ENCODE measurements around the gene AGPAT2. TPM values are rescaled to one million over a fixed set of nuclear protein-coding genes. Genes with fewer than 3 reads are reported as not detected.

The AGPAT2 gene
- total and polyA plus RNA-seq, 2 experiments from 2014 or later: 31.8 to 44.7 TPM

DNA sequence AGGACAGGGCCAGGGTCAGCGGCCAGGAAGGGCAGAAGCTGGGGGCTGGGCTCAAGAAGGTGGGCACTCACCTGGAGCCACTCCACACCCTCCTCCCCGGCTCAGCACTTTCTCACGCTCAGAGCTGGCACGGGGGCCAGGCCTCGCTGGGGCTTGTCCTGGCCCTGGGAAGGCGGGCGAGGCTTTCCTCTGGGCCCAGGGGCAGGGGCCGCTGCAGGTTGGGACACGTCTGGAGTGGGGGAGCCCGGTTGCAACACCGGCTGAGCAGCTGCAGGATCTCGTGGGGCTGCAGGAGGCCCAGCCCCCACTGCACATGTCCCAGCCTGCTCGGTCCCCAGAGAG is 63.4 kb downstream of the AGPAT2 start (continued):
- TF ChIP-seq, protein P1, sequence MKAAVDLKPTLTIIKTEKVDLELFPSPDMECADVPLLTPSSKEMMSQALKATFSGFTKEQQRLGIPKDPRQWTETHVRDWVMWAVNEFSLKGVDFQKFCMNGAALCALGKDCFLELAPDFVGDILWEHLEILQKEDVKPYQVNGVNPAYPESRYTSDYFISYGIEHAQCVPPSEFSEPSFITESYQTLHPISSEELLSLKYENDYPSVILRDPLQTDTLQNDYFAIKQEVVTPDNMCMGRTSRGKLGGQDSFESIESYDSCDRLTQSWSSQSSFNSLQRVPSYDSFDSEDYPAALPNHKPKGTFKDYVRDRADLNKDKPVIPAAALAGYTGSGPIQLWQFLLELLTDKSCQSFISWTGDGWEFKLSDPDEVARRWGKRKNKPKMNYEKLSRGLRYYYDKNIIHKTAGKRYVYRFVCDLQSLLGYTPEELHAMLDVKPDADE (IDR thresholded peaks at IDR 0.05): no peak
- TF ChIP-seq, protein P2, sequence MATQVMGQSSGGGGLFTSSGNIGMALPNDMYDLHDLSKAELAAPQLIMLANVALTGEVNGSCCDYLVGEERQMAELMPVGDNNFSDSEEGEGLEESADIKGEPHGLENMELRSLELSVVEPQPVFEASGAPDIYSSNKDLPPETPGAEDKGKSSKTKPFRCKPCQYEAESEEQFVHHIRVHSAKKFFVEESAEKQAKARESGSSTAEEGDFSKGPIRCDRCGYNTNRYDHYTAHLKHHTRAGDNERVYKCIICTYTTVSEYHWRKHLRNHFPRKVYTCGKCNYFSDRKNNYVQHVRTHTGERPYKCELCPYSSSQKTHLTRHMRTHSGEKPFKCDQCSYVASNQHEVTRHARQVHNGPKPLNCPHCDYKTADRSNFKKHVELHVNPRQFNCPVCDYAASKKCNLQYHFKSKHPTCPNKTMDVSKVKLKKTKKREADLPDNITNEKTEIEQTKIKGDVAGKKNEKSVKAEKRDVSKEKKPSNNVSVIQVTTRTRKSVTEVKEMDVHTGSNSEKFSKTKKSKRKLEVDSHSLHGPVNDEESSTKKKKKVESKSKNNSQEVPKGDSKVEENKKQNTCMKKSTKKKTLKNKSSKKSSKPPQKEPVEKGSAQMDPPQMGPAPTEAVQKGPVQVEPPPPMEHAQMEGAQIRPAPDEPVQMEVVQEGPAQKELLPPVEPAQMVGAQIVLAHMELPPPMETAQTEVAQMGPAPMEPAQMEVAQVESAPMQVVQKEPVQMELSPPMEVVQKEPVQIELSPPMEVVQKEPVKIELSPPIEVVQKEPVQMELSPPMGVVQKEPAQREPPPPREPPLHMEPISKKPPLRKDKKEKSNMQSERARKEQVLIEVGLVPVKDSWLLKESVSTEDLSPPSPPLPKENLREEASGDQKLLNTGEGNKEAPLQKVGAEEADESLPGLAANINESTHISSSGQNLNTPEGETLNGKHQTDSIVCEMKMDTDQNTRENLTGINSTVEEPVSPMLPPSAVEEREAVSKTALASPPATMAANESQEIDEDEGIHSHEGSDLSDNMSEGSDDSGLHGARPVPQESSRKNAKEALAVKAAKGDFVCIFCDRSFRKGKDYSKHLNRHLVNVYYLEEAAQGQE (IDR thresholded peaks at IDR 0.05; ENCODE audit: unreplicated experiment): no peak
- TF ChIP-seq CTCF (conservative IDR thresholded peaks at IDR 0.05; ENCODE audit: low read depth in 2 of 2) (no peak), ZNF331 (CRISPR knock-in tag; IDR thresholded peaks at IDR 0.05; ENCODE audit: low read depth) (no peak)

MicroRNAs encoded within 50 kb of the gene (microRNA counts, 767-probe panel; counts per million panel counts)
- microRNA hsa-miR-126-3p: 7,818 counts per million, percentile 47 among the panel's probes with 10 or more counts

Small RNA genes within 50 kb of the gene (microRNA-seq; reads per million reads assigned to microRNA genes)
- 335 reads per million, percentile 79 among the genes with 10 or more reads in this experiment for gene MIR126

Small RNA genes within 50 kb of the gene (small RNA-seq; reads per million reads assigned to genes)
- gene MIR126 (ENCODE audit: low replicate concordance): 14.7 reads per million, percentile 97 among the genes with 10 or more reads in this experiment

Other genes with a start within 250 kb of the AGPAT2 start
- gene INPP5E, start 247.6 kb downstream of the AGPAT2 start, total RNA-seq (2014; rRNA removed; shearing (Covaris generic)): 10.9 and 13.4 TPM in 2 replicates
- gene INPP5E, start 247.6 kb downstream of the AGPAT2 start, polyA plus RNA-seq (2016; fragmentation: Nextera tagmentation; extraction: Ambion mirVana): 5.8 TPM in 2 replicates
- 54.3 and 59.2 TPM in 2 replicates for gene SEC16A, start 204.4 kb downstream of the AGPAT2 start, total RNA-seq (2014; rRNA removed; shearing (Covaris generic))
- 34.0 and 35.7 TPM in 2 replicates for gene SEC16A, start 204.4 kb downstream of the AGPAT2 start, polyA plus RNA-seq (2016; fragmentation: Nextera tagmentation; extraction: Ambion mirVana)
- 78.7 and 97.2 TPM in 2 replicates for gene NOTCH1, start 141.4 kb downstream of the AGPAT2 start, total RNA-seq (2014; rRNA removed; shearing (Covaris generic))
- gene NOTCH1, start 141.4 kb downstream of the AGPAT2 start, polyA plus RNA-seq (2016; fragmentation: Nextera tagmentation; extraction: Ambion mirVana): 9.9 and 10.3 TPM in 2 replicates
- gene EGFL7, start 24.5 kb downstream of the AGPAT2 start, total RNA-seq (2014; rRNA removed; shearing (Covaris generic)): 56.1 and 60.8 TPM in 2 replicates
- 38.2 and 44.4 TPM in 2 replicates for gene EGFL7, start 24.5 kb downstream of the AGPAT2 start, polyA plus RNA-seq (2016; fragmentation: Nextera tagmentation; extraction: Ambion mirVana)
- 47.2 and 60.0 TPM in 2 replicates for gene DIPK1B, start 25.1 kb upstream of the AGPAT2 start, total RNA-seq (2014; rRNA removed; shearing (Covaris generic))
- gene DIPK1B, start 25.1 kb upstream of the AGPAT2 start, polyA plus RNA-seq (2016; fragmentation: Nextera tagmentation; extraction: Ambion mirVana): 18.7 and 24.2 TPM in 2 replicates
- gene LCN10, start 55.5 kb upstream of the AGPAT2 start, total RNA-seq (2014; rRNA removed; shearing (Covaris generic)): 0.45 and 9.8 TPM in 2 replicates
- gene LCN10, start 55.5 kb upstream of the AGPAT2 start, polyA plus RNA-seq (2016; fragmentation: Nextera tagmentation; extraction: Ambion mirVana): 0.43 and 0.74 TPM in 2 replicates
- gene LCN6, start 61.1 kb upstream of the AGPAT2 start, total RNA-seq (2014; rRNA removed; shearing (Covaris generic)): not detected in 2 replicates
- not detected in 2 replicates for gene LCN6, start 61.1 kb upstream of the AGPAT2 start, polyA plus RNA-seq (2016; fragmentation: Nextera tagmentation; extraction: Ambion mirVana)
- gene LCN8, start 70.8 kb upstream of the AGPAT2 start, total RNA-seq (2014; rRNA removed; shearing (Covaris generic)): not detected in 2 replicates
- not detected in 2 replicates for gene LCN8, start 70.8 kb upstream of the AGPAT2 start, polyA plus RNA-seq (2016; fragmentation: Nextera tagmentation; extraction: Ambion mirVana)
- 0.54 and 0.90 TPM in 2 replicates for gene LCN15, start 77.1 kb upstream of the AGPAT2 start, total RNA-seq (2014; rRNA removed; shearing (Covaris generic))
- 0.76 and 1.2 TPM in 2 replicates for gene LCN15, start 77.1 kb upstream of the AGPAT2 start, polyA plus RNA-seq (2016; fragmentation: Nextera tagmentation; extraction: Ambion mirVana)
- 57.0 and 71.4 TPM in 2 replicates for gene TMEM141, start 103.9 kb upstream of the AGPAT2 start, total RNA-seq (2014; rRNA removed; shearing (Covaris generic))
- gene TMEM141, start 103.9 kb upstream of the AGPAT2 start, polyA plus RNA-seq (2016; fragmentation: Nextera tagmentation; extraction: Ambion mirVana): 90.0 and 90.5 TPM in 2 replicates
- 1.1 and 2.9 TPM in 2 replicates for gene CCDC183, start 108.9 kb upstream of the AGPAT2 start, total RNA-seq (2014; rRNA removed; shearing (Covaris generic))
- gene CCDC183, start 108.9 kb upstream of the AGPAT2 start, polyA plus RNA-seq (2016; fragmentation: Nextera tagmentation; extraction: Ambion mirVana): 1.2 and 1.6 TPM in 2 replicates
- gene RABL6, start 120.5 kb upstream of the AGPAT2 start, total RNA-seq (2014; rRNA removed; shearing (Covaris generic)): 117 and 127 TPM in 2 replicates
- gene RABL6, start 120.5 kb upstream of the AGPAT2 start, polyA plus RNA-seq (2016; fragmentation: Nextera tagmentation; extraction: Ambion mirVana): 59.1 and 66.7 TPM in 2 replicates
- 0.12 and 0.49 TPM in 2 replicates for gene AJM1, start 155.0 kb upstream of the AGPAT2 start, total RNA-seq (2014; rRNA removed; shearing (Covaris generic))
- gene AJM1, start 155.0 kb upstream of the AGPAT2 start, polyA plus RNA-seq (2016; fragmentation: Nextera tagmentation; extraction: Ambion mirVana): 0.28 and 0.36 TPM in 2 replicates
- gene PHPT1, start 162.0 kb upstream of the AGPAT2 start, total RNA-seq (2014; rRNA removed; shearing (Covaris generic)): 67.1 and 86.2 TPM in 2 replicates
- 437 and 509 TPM in 2 replicates for gene PHPT1, start 162.0 kb upstream of the AGPAT2 start, polyA plus RNA-seq (2016; fragmentation: Nextera tagmentation; extraction: Ambion mirVana)
- 4.1 and 6.8 TPM in 2 replicates for gene MAMDC4, start 164.9 kb upstream of the AGPAT2 start, total RNA-seq (2014; rRNA removed; shearing (Covaris generic))
- gene MAMDC4, start 164.9 kb upstream of the AGPAT2 start, polyA plus RNA-seq (2016; fragmentation: Nextera tagmentation; extraction: Ambion mirVana): 1.7 and 2.7 TPM in 2 replicates
- gene EDF1, start 178.9 kb upstream of the AGPAT2 start, total RNA-seq (2014; rRNA removed; shearing (Covaris generic)): 273 and 326 TPM in 2 replicates
- 793 and 860 TPM in 2 replicates for gene EDF1, start 178.9 kb upstream of the AGPAT2 start, polyA plus RNA-seq (2016; fragmentation: Nextera tagmentation; extraction: Ambion mirVana)
- 31.5 and 39.9 TPM in 2 replicates for gene TRAF2, start 199.1 kb upstream of the AGPAT2 start, total RNA-seq (2014; rRNA removed; shearing (Covaris generic))
- gene TRAF2, start 199.1 kb upstream of the AGPAT2 start, polyA plus RNA-seq (2016; fragmentation: Nextera tagmentation; extraction: Ambion mirVana): 24.8 and 25.4 TPM in 2 replicates